Measurements from ENCODE around the gene KCTD10. TPM values are rescaled to one million over a fixed set of nuclear protein-coding genes. Genes with fewer than 3 reads are reported as not detected.
A peak's percentile ranks its signal among the peaks of the same experiment; 100 is the strongest.

KCTD10 gene
- polyA plus RNA-seq, 1 of the 3 experiments (the other 2 are of a cell fraction): 66.9 TPM

DNA sequence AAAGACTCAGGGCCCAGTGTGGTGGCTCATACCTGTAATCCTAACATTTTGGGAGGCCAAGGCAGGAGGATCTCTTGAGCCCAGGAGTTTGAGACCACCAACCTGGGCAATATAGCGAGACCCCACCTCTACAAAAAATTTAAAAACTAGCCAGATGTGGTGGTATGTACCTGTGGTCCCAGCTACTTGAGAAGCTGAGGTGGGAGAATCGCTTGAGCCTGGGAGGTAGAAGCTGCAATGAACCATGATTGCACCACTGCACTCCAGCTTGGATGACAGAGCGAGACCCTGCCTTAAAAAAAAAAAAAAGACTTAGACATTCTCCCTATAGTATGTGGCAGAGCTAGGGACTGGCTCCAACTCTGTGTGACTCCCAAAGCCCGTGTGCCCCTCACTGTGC, 3.3 kb upstream of the KCTD10 start:
- no peaks in the 10 kb centered on the region for H3F3A ChIP-seq (replicated peaks; ENCODE audit: insufficient read depth)
- no peak overlapping the region for H3K4me2 ChIP-seq
- no peak overlapping the region for H3K9ac ChIP-seq
- no peaks in the 10 kb centered on the region for H3K9me3 ChIP-seq
- peaks cover 55% of the 10 kb centered on the region for H3K79me2 ChIP-seq (ENCODE audit: insufficient read depth)
- H3K4me1 ChIP-seq (ENCODE audit: control insufficient read depth in 1 of 2, insufficient read depth in 2 of 2, low read depth in 1 of 2, low read length in 1 of 2): peaks cover 10 to 16% of the 10 kb centered on the region in 2 experiments; a peak in 3 of 4 replicates
- no peak overlapping the region for H3K4me3 ChIP-seq (ENCODE audit: low read depth in 2 of 2, low read length in 1 of 2)
- no peak overlapping the region for H3K27ac ChIP-seq (ENCODE audit: low read depth in 2 of 2, low read length in 1 of 2)
- POLR2A ChIA-PET: no interaction called here
- WGBS (ENCODE audit: low lambda C conversion rate): 94% methylated on average over 4 of the region's 4 CpGs
- H3K36me3 ChIP-seq (replicated peaks in 1 of 2; ENCODE audit: control insufficient read depth in 1 of 2, insufficient read depth in 2 of 2, low read length in 1 of 2): peaks cover 18 to 24% of the 10 kb centered on the region in 2 experiments
- no peak overlapping the region for H2AFZ ChIP-seq (ENCODE audit: low read depth)
- no peak for TF ChIP-seq YY1 (IDR thresholded peaks at IDR 0.05; ENCODE audit: low read depth)
- no peak for TF ChIP-seq FOXJ3 (CRISPR knock-in tag; IDR thresholded peaks at IDR 0.05)
- H4K20me1 ChIP-seq (ENCODE audit: insufficient read depth): no peaks in the 10 kb centered on the region
- DNase-seq: no peak
- no peaks in the 10 kb centered on the region for H3K27me3 ChIP-seq (ENCODE audit: insufficient read depth)
- CTCF ChIA-PET: interaction anchor here (0.7 kb wide), 1 partner anchor 9 kb away, joined by 3 read pairs; no protein-coding TSS in a partner anchor
- H3K9me2 ChIP-seq: no peaks in the 10 kb centered on the region

DNA sequence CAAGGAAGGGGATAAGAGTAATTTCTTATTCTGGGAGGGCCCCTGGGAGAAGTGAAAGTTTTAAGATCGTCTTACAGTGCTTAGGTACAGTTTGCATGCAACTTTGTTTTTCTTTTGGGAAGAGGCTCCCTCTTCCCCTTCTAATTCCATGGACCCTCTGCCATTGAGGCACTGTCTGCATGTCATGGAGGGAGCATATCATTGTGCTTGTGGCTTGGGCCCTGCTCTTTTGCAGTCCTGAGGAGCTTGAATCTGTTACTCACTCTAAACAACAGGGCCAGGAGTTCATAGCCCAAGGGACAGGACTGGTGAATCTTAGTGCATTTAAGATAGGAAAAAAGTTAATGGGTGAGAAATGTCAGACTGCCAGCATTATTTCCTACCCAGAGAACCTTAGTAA, 2.7 kb upstream of the KCTD10 start:
- no peak overlapping the region for H3K4me2 ChIP-seq
- WGBS (ENCODE audit: low lambda C conversion rate): 65% methylated on average over 1 of the region's 1 CpG
- H3K79me2 ChIP-seq (ENCODE audit: insufficient read depth): peaks cover 60% of the 10 kb centered on the region
- no peaks in the 10 kb centered on the region for H3F3A ChIP-seq (replicated peaks; ENCODE audit: insufficient read depth)
- H2AFZ ChIP-seq (ENCODE audit: low read depth): no peak overlapping the region
- no peak for DNase-seq
- TF ChIP-seq JUND (IDR thresholded peaks at IDR 0.05) (no peak), RAD21 (IDR thresholded peaks at IDR 0.05; ENCODE audit: low read length) (no peak), TCF12 (IDR thresholded peaks at IDR 0.05) (no peak), SMC3 (IDR thresholded peaks at IDR 0.05; ENCODE audit: low read depth, low read length) (no peak), MXI1 (IDR thresholded peaks at IDR 0.05; ENCODE audit: low read depth, low read length) (no peak), EZH2phosphoT487 (IDR thresholded peaks at IDR 0.05; ENCODE audit: borderline replicate concordance, low read depth) (no peak), POLR2AphosphoS5 (IDR thresholded peaks at IDR 0.05; ENCODE audit: low read depth, low read length) (no peak)
- TF ChIP-seq, protein P1, sequence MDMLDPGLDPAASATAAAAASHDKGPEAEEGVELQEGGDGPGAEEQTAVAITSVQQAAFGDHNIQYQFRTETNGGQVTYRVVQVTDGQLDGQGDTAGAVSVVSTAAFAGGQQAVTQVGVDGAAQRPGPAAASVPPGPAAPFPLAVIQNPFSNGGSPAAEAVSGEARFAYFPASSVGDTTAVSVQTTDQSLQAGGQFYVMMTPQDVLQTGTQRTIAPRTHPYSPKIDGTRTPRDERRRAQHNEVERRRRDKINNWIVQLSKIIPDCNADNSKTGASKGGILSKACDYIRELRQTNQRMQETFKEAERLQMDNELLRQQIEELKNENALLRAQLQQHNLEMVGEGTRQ (IDR thresholded peaks at IDR 0.05; ENCODE audit: borderline replicate concordance, low read depth, low read length): no peak
- CTCF ChIA-PET: no interaction called here
- no peak overlapping the region for H3K27ac ChIP-seq (ENCODE audit: low read depth in 2 of 2, low read length in 1 of 2)
- H3K9me2 ChIP-seq: no peaks in the 10 kb centered on the region
- H3K9me3 ChIP-seq: no peaks in the 10 kb centered on the region
- POLR2A ChIA-PET: no interaction called here
- no peaks in the 10 kb centered on the region for H3K27me3 ChIP-seq (ENCODE audit: insufficient read depth)
- peaks cover 3% of the 10 kb centered on the region for H4K20me1 ChIP-seq (ENCODE audit: insufficient read depth)
- no peak overlapping the region for H3K9ac ChIP-seq
- H3K4me3 ChIP-seq (ENCODE audit: low read depth in 2 of 2, low read length in 1 of 2): no peak overlapping the region
- peaks cover 16 to 17% of the 10 kb centered on the region in 2 experiments; a peak in 3 of 4 replicates for H3K4me1 ChIP-seq (ENCODE audit: control insufficient read depth in 1 of 2, insufficient read depth in 2 of 2, low read depth in 1 of 2, low read length in 1 of 2)
- peaks cover 12 to 18% of the 10 kb centered on the region in 2 experiments for H3K36me3 ChIP-seq (replicated peaks in 1 of 2; ENCODE audit: control insufficient read depth in 1 of 2, insufficient read depth in 2 of 2, low read length in 1 of 2)

DNA sequence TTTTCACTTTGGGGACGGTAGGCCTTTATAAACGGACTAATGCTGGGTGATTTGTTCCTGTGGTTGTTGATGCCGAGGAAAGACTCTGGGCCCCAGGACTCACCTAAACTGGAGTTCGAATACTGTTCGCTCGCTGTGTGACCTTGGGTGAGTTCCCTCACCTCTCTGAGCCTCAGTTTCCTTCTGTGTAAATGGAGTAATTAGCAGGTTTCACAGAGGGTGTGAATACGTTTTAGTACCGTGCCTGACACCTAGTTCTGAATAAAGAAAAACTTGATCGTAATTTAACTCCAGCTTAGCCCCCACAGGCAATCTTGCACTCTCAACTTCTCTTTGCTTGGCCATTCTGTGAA, 839 bp upstream of the KCTD10 start:
- no peak for TF ChIP-seq MEF2A (IDR thresholded peaks at IDR 0.05; ENCODE audit: borderline replicate concordance, low read depth)
- TF ChIP-seq YY1 (IDR thresholded peaks at IDR 0.05; ENCODE audit: low read depth): no peak
- TF ChIP-seq, protein P2, sequence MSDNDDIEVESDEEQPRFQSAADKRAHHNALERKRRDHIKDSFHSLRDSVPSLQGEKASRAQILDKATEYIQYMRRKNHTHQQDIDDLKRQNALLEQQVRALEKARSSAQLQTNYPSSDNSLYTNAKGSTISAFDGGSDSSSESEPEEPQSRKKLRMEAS (IDR thresholded peaks at IDR 0.05; ENCODE audit: low read depth): no peak
- TF ChIP-seq NFIC (IDR thresholded peaks at IDR 0.05; ENCODE audit: borderline replicate concordance): no peak
- TF ChIP-seq EP300 (IDR thresholded peaks at IDR 0.05; ENCODE audit: borderline replicate concordance in 1 of 2, low read depth in 1 of 2, low read length in 1 of 2): no peak
- H3K27ac ChIP-seq (ENCODE audit: low read depth in 2 of 2, low read length in 1 of 2): peak overlapping the region in 1 of 2 experiments; percentile 87; a peak in 2 of 4 replicates
- DNase-seq: no peak
- H3K4me3 ChIP-seq (ENCODE audit: low read depth in 2 of 2, low read length in 1 of 2): peak overlapping the region; percentile 93 to 94
- no peaks in the 10 kb centered on the region for H3F3A ChIP-seq (replicated peaks; ENCODE audit: insufficient read depth)
- H3K9me3 ChIP-seq: no peaks in the 10 kb centered on the region
- H3K4me1 ChIP-seq (ENCODE audit: control insufficient read depth in 1 of 2, insufficient read depth in 2 of 2, low read depth in 1 of 2, low read length in 1 of 2): peaks cover 16 to 17% of the 10 kb centered on the region in 2 experiments; a peak in 3 of 4 replicates
- peak overlapping the region; percentile 97 for H2AFZ ChIP-seq (ENCODE audit: low read depth)
- H3K9ac ChIP-seq: peak overlapping the region; percentile 95
- H3K4me2 ChIP-seq: peak overlapping the region; percentile 80
- POLR2A ChIA-PET: interaction anchor here (1.3 kb wide), 1 partner anchor 8 kb away, joined by 3 read pairs; no protein-coding TSS in a partner anchor
- 5% methylated on average over 9 of the region's 9 CpGs for WGBS (ENCODE audit: low lambda C conversion rate)
- H3K79me2 ChIP-seq (ENCODE audit: insufficient read depth): peaks cover 79% of the 10 kb centered on the region
- H3K9me2 ChIP-seq: no peaks in the 10 kb centered on the region
- no peaks in the 10 kb centered on the region for H3K27me3 ChIP-seq (ENCODE audit: insufficient read depth)
- H4K20me1 ChIP-seq (ENCODE audit: insufficient read depth): peaks cover 21% of the 10 kb centered on the region
- CTCF ChIA-PET: interaction anchor here (0.8 kb wide), 2 partner anchors 41 to 45 kb away, joined by 3 read pairs; no protein-coding TSS in a partner anchor
- peaks cover 0 to 8% of the 10 kb centered on the region in 2 experiments for H3K36me3 ChIP-seq (replicated peaks in 1 of 2; ENCODE audit: control insufficient read depth in 1 of 2, insufficient read depth in 2 of 2, low read length in 1 of 2)
